Natural killer cell treated with Interleukin-12 subunit alpha and Interleukin-12 subunit beta and Interleukin-15 and Interleukin-18, amount 100 ng/mL, for 72 hours (primary cell): ENCODE measurements around the gene LKAAEAR1. TPM values are rescaled to one million over a fixed set of nuclear protein-coding genes. Genes with fewer than 3 reads are reported as not detected.

Experiments used
- ATAC-seq, 2 donors: fragments of 150-1000 bp; cut with Tn5 transposase in 1 of 2; sonication (Bioruptor Pico), chemical (Tn5 transposase) in 1 of 2; 2 replicates each; pipeline ENCODE4 v1.10.0; 2021
- DNase-seq: peaks from one replicate; pipeline ENCODE4 v3.0.0; 2022; ENCODE audit warnings: low spot score
- H3K27ac Mint-ChIP-seq, 2 donors: 1 replicate in 1 of 2; 2 replicates in 1 of 2; pipeline ENCODE4 v1.8.0; 2022; ENCODE audit warnings: mixed read lengths in 2 of 2, mild to moderate bottlenecking in 1 of 2, moderate library complexity in 1 of 2
- H3K27me3 Mint-ChIP-seq, 2 donors: 1 replicate in 1 of 2; 2 replicates in 1 of 2; pipeline ENCODE4 v1.8.0; 2022; ENCODE audit warnings: mixed read lengths in 2 of 2
- H3K36me3 Mint-ChIP-seq: one replicate; pipeline ENCODE4 v1.8.0; 2022; ENCODE audit warnings: mixed read lengths
- H3K4me1 Mint-ChIP-seq, 2 donors: 1 replicate in 1 of 2; 2 replicates in 1 of 2; pipeline ENCODE4 v1.8.0; 2022; ENCODE audit warnings: low read depth in 2 of 2, mixed read lengths in 2 of 2, mild to moderate bottlenecking in 1 of 2
- H3K4me3 Mint-ChIP-seq: one replicate; pipeline ENCODE4 v1.8.0; 2022; ENCODE audit warnings: mixed read lengths
- H3K9me3 Mint-ChIP-seq: 2 replicates; pipeline ENCODE4 v1.8.0; 2022; ENCODE audit warnings: mixed read lengths
- total RNA-seq, 2 donors: library from RNA; stranded (reverse); gene quantifications; one replicate each; pipeline ENCODE4 v1.2.3, GENCODE V29; 2022

Gene LKAAEAR1
- total RNA-seq, 2 donors from 2014 or later: not detected

DNA sequence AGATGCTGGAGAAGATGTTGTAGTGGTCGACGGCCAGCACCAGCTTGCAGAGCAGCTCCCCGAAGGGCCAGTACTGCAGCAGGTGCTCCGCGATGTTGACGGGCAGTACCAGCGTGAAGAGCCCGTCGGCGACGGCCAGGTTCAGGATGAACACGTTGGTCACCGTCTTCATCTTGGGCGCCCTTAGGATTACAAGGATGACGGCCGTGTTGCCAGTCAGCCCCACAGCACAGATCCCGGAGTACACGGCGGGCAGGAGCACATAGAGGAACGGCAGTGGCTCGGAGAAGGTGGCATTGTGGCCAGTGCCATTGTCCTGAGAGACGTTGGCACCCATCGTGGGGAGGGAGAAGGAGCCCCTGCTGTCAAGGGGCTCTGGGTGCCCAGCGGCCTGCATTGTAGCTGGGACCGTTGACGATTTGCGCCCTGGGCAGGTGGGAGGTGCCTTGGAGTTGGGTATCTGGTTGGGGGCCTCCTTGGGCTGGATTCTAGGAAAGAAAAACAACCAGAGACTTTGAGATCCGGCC is 22.3 kb upstream of the LKAAEAR1 start:
- Mint-ChIP-seq H3K9me3 (no peaks in the 10 kb centered on the region), H3K36me3 (no peaks in the 10 kb centered on the region), H3K4me3 (no peak overlapping the region), H3K27me3 (peaks cover 0 to 16% of the 10 kb centered on the region in 2 donors), H3K27ac (no peak overlapping the region), H3K4me1 (peaks cover 0 to 8% of the 10 kb centered on the region in 2 donors)
- ATAC-seq: no peak
- peak; percentile 54 for DNase-seq

DNA sequence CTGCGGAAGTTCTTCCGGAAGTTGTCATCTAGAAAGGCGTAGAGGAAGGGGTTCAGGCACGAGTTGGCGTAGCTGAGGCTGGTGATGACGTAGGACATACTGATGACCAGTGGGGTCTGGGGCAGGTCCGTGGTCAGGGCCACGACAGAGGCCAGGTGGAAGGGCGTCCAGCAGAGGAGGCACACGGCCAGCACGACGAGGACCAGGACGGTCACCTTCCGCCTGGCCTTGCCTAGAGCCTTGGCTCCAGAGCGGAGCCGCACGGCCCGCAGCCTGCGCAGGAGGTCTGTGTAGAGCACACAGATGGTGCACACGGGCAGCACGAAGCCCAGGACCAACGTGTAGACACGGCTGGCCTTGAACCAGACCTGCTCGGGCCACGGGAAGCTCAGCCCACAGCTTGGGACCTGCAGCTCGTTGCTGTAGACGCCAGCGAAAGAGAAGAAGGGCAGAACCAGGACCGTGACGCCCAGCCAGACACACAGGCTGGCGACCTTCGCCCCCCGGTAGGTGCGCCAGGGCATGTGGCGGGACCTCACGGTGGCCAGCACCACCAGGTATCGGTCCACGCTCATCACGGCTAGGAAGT is 21.7 kb upstream of the LKAAEAR1 start:
- Mint-ChIP-seq H3K27me3 (peaks cover 0 to 22% of the 10 kb centered on the region in 2 donors), H3K4me1 (peaks cover 0 to 12% of the 10 kb centered on the region in 2 donors), H3K4me3 (no peak overlapping the region), H3K9me3 (no peaks in the 10 kb centered on the region), H3K27ac (no peak overlapping the region), H3K36me3 (no peaks in the 10 kb centered on the region)
- ATAC-seq: no peak
- peak; percentile 37 for DNase-seq

DNA sequence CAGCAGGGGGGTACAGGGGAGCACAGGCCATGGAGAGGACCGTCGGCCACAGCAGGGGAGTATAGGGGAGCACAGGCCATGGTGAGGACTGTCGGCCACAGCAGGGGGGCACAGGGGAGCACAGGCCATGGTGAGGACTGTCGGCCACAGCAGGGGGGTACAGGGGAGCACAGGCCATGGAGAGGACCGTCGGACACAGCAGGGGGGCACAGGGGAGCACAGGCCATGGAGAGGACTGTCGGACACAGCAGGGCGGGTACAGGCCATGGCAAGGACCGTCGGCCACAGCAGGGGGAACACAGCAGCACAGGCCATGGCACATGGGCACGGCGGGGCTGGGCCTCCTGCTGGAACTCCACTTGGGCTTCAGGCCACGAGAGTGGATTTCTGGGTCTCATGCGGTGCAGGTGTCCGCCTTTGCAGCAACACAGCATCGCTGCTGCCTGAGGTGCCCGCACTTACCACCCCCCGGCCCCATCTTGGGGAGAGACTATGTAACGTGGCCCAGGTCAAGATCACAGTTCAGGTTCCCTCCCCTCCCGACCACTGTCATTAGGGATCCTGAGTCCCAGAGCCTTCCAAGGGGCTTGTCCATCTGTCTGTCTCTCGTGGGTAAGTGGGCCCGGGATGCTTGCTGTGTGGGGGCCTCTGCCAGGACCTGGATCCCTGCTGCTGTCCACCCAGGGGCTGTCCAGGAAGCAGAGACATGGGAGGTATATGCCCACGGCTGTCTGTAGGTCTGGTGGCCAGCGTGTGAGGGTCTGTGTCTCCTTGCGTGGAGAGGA is 20.7 kb upstream of the LKAAEAR1 start:
- H3K4me1 Mint-ChIP-seq: peaks cover 0 to 12% of the 10 kb centered on the region in 2 donors
- ATAC-seq (no peak), DNase-seq (peak; percentile 47)
- no peaks in the 10 kb centered on the region for H3K9me3 Mint-ChIP-seq
- H3K27me3 Mint-ChIP-seq: peaks cover 0 to 23% of the 10 kb centered on the region in 2 donors
- H3K4me3 Mint-ChIP-seq: no peak overlapping the region
- no peaks in the 10 kb centered on the region for H3K36me3 Mint-ChIP-seq
- no peak overlapping the region for H3K27ac Mint-ChIP-seq

DNA sequence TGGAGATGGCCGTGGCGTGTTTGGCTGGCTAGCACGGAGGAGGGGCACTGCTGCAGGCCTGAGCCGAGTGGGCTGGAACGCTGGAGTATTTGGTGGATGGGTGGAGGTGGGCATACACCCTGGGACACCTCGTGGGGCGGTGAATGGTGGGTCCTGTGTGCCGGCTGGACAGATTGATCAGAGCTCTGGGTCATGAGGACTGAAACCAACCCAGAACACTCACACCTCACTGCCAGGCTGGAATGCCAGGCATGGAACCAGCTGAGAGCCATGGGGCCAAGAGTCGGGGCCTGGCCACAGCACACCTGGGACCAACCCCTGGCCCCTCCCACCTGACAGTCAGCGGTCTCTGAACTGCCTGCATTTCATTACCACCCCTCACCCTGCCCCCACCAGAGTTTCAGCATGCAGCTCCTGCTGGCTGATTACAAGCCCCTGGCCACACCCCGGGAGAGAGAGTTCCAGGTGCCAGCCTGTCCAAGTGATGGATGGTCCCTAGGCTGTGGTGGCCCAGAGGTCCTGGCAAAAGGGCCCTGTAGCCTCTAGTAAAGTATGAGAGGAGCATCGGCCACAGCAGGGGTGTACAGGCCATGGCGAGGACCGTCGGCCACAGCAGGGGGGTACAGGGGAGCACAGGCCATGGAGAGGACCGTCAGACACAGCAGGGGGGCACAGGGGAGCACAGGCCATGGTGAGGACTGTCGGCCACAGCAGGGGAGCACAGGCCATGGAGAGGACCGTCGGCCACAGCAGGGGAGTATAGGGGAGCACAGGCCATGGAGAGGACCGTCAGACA is 19.9 kb upstream of the LKAAEAR1 start:
- Mint-ChIP-seq H3K27me3 (peaks cover 0 to 23% of the 10 kb centered on the region in 2 donors), H3K4me3 (no peak overlapping the region), H3K4me1 (peaks cover 0 to 12% of the 10 kb centered on the region in 2 donors), H3K36me3 (no peaks in the 10 kb centered on the region), H3K27ac (no peak overlapping the region), H3K9me3 (no peaks in the 10 kb centered on the region)
- DNase-seq (peak; percentile 53), ATAC-seq (no peak)

DNA sequence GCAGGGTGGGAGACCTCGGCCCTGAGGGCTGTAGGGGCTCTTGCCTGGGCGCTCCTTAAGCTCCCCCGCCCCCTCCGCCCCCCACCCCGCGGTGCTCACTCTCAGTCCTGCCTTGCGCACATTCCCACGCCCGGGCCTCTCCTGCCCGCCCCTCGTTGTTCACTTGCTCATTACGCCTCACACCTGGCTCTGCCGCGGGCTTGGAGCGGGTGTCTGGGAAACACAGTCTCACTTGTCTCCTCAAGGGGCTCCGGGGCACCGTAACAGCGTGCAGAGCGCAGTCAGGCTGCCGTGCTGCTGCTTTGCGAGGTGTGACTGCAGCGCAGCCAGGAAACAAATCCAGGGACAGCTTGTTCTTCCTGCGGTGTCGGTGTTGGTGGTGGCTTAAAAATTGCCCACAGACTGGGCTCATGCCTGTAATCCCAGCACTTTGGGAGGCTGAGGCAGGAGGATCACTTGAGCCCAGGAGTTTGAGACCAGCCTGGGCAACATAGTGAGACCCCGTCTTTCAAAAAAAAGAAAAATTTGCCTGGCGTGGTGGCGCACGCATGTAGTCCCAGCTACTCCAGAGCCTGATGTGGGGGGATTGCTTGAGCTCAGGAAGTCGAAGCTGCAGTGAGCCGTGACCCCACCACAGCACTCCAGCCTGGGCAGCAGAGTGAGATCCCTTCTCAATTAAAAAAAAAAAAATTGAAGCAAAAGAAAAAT is 18.6 kb upstream of the LKAAEAR1 start:
- H3K36me3 Mint-ChIP-seq: no peaks in the 10 kb centered on the region
- no peak for ATAC-seq
- no peaks in the 10 kb centered on the region for H3K9me3 Mint-ChIP-seq
- H3K4me3 Mint-ChIP-seq: peak overlapping the region; percentile 27
- no peak overlapping the region for H3K27ac Mint-ChIP-seq
- DNase-seq: peak; percentile 42
- H3K27me3 Mint-ChIP-seq: peaks cover 0 to 19% of the 10 kb centered on the region in 2 donors
- peaks cover 0 to 8% of the 10 kb centered on the region in 2 donors for H3K4me1 Mint-ChIP-seq

DNA sequence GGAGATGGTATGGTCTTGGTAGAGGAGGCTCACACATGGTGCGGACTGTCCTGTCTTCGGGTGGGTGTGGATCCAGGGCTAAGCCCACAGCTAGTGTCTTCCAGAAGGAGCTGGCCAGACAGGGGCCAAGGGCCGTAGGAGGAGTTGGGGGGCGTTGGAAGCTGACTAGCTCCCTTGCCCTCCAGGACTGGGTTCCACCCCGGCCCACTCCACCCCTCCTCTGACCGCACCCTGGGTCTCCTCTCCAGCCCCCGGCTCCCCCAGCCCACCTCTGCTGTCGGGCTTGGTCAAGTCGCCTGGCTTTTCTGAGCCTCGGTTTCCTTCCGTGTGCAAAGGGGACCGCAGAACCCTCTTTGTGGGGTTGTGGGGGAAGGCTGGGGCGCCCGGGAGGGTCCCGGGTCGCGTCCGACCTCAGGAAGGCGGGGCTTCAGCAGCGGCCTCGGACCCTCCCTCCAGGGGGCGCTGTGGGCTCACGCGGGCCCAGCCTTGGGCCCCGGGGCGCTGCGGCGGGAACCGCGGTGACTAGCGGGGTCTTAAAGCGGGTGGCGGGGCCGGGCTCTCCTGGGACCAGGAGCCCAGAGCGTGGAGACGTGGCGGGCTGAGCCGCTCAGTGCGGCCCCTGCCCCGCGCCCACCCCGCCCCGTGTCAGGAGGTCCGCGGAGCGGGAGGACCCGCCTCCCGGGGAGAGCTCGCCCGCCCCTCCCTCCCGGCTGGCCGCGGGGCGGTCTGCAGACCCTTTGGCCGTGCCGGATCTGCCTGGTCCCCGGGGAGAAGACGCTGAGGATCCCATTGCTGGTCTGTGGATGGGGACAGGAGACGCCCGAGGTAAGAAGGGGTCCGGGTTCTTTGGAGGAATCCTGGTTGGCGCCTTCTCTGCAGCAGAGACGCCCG is 17.8 kb upstream of the LKAAEAR1 start:
- Mint-ChIP-seq H3K36me3 (no peaks in the 10 kb centered on the region), H3K4me3 (peak overlapping the region; percentile 60), H3K4me1 (peaks cover 0 to 8% of the 10 kb centered on the region in 2 donors), H3K9me3 (peaks cover under 1% of the 10 kb centered on the region), H3K27ac (no peak overlapping the region), H3K27me3 (peaks cover 0 to 19% of the 10 kb centered on the region in 2 donors)
- peak; percentile 72 to 80 for ATAC-seq
- peak; percentile 69 for DNase-seq

DNA sequence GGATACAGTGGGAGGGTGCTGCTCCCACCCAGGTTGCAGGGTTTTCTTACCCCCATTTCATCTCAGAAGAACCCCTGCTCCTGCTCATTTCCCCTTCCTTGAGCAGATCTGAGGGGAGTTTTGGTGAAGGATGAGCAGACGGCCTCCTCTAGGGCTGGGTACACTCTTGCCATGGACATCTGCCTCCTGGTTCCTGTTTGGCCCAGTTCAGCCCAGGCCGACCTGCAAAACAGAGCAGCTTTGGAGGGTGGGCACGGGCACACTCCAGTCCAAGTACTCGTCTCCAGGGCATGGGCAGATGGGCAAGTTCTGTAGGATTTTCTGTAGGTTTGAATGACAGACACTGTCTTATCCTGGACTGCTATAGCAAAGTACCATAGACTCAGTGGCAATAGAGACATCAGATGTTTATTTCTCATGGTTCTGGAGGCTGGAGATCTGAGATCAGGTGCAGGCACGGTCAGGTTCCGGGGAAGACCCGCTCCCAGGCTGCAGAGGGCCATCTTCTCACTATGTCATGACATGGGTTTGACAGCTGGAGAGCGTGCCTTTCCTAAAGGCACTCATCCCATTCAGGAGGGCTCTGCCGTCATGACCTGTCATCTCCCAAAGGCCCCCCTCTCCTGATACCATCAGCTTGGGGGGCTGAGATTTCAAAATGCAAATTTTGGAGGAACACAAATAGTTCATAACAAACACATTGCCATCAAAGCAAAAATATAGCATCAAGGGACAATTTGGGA is 16.9 kb upstream of the LKAAEAR1 start:
- peaks cover 4% of the 10 kb centered on the region for H3K9me3 Mint-ChIP-seq
- no peaks in the 10 kb centered on the region for H3K36me3 Mint-ChIP-seq
- DNase-seq (no peak), ATAC-seq (no peak)
- H3K4me3 Mint-ChIP-seq: peak overlapping the region; percentile 60
- H3K4me1 Mint-ChIP-seq: peaks cover 0 to 12% of the 10 kb centered on the region in 2 donors
- H3K27me3 Mint-ChIP-seq: peaks cover 0 to 16% of the 10 kb centered on the region in 2 donors
- H3K27ac Mint-ChIP-seq: no peak overlapping the region

DNA sequence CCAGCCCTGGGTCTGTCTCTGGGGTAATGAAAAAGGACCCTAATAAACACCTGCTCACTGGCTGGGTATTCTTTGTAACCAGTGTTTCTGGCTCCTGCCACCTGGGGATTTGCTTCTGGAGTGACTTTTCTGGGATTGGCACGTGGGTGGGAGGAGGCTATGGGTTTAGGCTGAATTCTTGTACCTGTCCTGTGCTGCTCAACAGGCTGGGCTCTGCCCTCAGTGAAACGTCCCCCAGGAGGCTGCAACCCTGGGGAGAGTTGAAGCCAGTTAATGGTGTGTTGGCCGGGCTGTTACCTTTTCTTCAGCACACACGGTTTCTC is 16.3 kb upstream of the LKAAEAR1 start:
- H3K27ac Mint-ChIP-seq: no peak overlapping the region
- no peaks in the 10 kb centered on the region for H3K36me3 Mint-ChIP-seq
- ATAC-seq: no peak
- peaks cover 0 to 12% of the 10 kb centered on the region in 2 donors for H3K4me1 Mint-ChIP-seq
- peaks cover 4% of the 10 kb centered on the region for H3K9me3 Mint-ChIP-seq
- H3K27me3 Mint-ChIP-seq: peaks cover 0 to 16% of the 10 kb centered on the region in 2 donors
- no peak overlapping the region for H3K4me3 Mint-ChIP-seq
- DNase-seq: no peak

DNA sequence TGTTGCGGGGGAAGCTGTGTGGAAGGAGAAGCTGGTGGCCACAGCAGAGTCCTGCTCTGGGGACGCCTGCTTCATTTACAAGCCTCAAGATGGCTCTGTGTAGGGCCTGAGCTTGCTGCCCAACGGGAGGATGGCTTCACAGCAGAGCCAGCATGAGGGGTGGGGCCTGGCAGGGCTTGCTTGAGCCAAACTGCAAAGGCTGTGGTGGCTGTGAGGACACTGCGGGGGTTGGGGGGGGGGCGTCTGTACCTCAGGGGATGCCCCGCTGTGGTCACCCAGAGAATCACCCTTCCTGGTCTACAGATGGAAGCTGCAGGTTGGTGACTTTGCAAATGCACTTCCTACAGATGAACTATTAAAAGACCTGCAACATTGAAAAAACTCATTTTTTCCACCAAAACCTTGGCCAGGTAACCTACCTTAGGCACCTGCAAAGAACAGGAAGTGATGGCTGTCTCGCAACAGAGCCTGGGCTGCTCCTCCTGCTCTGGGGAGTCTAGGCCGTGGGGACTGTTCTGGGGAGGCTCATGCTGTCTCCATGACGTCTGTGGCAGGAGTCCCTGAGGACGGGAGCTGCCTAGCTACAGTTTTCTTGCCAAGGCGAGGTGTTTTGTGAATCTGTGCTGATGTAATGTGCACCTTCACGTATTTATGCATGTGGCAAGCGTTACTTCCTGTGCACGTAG is 15.8 kb upstream of the LKAAEAR1 start:
- H3K4me1 Mint-ChIP-seq: peaks cover 0 to 12% of the 10 kb centered on the region in 2 donors
- ATAC-seq (no peak), DNase-seq (no peak)
- H3K9me3 Mint-ChIP-seq: peaks cover 4% of the 10 kb centered on the region
- H3K27ac Mint-ChIP-seq: no peak overlapping the region
- no peak overlapping the region for H3K4me3 Mint-ChIP-seq
- peaks cover 0 to 16% of the 10 kb centered on the region in 2 donors for H3K27me3 Mint-ChIP-seq
- H3K36me3 Mint-ChIP-seq: no peaks in the 10 kb centered on the region

DNA sequence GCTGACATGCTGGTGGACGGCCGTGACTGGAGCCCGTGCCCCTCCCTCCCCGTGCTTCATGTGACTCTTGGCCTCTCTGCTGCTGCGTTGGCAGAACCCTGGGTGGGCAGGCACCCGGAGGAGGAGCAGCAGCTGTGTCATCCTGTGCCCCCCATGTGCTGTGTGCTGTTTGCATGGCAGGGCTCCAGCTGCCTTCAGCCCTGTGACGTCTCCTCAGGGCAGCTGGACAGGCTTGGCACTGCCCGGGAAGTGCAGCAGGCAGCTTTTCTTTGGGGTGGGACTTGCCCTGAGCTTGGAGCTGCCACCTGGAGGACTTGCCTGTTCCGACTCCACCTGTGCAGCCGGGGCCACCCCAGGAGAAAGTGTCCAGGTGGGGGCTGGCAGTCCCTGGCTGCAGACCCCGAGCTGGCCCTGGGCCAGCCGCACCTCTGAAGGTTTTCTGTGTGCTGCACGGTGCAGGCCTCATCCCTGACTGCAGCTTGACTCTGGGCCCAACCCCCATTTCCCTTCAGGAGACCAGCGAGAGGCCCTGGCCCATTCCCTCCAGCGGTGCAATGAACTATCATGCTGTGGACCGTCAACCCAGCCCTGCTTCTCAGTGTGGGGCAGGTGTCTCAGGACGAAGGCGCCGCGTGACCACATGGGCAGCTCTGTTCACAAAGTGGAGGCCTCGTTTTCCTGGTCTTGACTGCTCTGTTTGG is 15.0 kb upstream of the LKAAEAR1 start:
- Mint-ChIP-seq H3K27me3 (peaks cover 0 to 16% of the 10 kb centered on the region in 2 donors), H3K36me3 (no peaks in the 10 kb centered on the region), H3K27ac (no peak overlapping the region), H3K4me3 (no peak overlapping the region), H3K4me1 (peaks cover 0 to 12% of the 10 kb centered on the region in 2 donors), H3K9me3 (peaks cover 4% of the 10 kb centered on the region)
- ATAC-seq: no peak
- no peak for DNase-seq

DNA sequence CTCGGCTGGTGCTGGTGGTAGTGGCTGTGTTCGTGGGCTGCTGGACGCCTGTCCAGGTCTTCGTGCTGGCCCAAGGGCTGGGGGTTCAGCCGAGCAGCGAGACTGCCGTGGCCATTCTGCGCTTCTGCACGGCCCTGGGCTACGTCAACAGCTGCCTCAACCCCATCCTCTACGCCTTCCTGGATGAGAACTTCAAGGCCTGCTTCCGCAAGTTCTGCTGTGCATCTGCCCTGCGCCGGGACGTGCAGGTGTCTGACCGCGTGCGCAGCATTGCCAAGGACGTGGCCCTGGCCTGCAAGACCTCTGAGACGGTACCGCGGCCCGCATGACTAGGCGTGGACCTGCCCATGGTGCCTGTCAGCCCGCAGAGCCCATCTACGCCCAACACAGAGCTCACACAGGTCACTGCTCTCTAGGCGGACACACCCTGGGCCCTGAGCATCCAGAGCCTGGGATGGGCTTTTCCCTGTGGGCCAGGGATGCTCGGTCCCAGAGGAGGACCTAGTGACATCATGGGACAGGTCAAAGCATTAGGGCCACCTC is 14.3 kb upstream of the LKAAEAR1 start:
- no peak overlapping the region for H3K27ac Mint-ChIP-seq
- H3K4me3 Mint-ChIP-seq: no peak overlapping the region
- DNase-seq: no peak
- peaks cover 0 to 13% of the 10 kb centered on the region in 2 donors for H3K27me3 Mint-ChIP-seq
- no peaks in the 10 kb centered on the region for H3K36me3 Mint-ChIP-seq
- H3K9me3 Mint-ChIP-seq: peaks cover 4% of the 10 kb centered on the region
- ATAC-seq: no peak
- H3K4me1 Mint-ChIP-seq: peaks cover 0 to 12% of the 10 kb centered on the region in 2 donors
